Upper lobe of right lung (tissue), 1 donor: ENCODE data around the gene WFDC5. TPM values are rescaled to one million over a fixed set of nuclear protein-coding genes. Genes with fewer than 3 reads are reported as not detected.
A peak's percentile ranks its signal among the peaks of the same experiment; 100 is the strongest.

Experiments
- ATAC-seq: fragments of 200-7000 bp; cut with Tn5 transposase; one replicate; pipeline ENCODE4 v1.9.1; 2020; ENCODE audit warnings: mild to moderate bottlenecking, moderate library complexity
- DNase-seq: peaks from one replicate; pipeline ENCODE4 v3.0.0-alpha.2; 2020
- H3K27ac ChIP-seq: fragments of 200-600 bp; one replicate; pipeline ENCODE4 v1.8.0; 2022
- H3K27me3 ChIP-seq: fragments of 200-600 bp; one replicate; pipeline ENCODE4 v1.8.0; 2022; ENCODE audit warnings: mild to moderate bottlenecking
- H3K36me3 ChIP-seq: fragments of 200-600 bp; one replicate; pipeline ENCODE4 v1.8.0; 2022
- H3K4me1 ChIP-seq: fragments of 200-600 bp; one replicate; pipeline ENCODE4 v1.8.0; 2022
- H3K4me3 ChIP-seq: fragments of 200-600 bp; one replicate; pipeline ENCODE4 v1.8.0; 2022; ENCODE audit warnings: mild to moderate bottlenecking
- H3K9me3 ChIP-seq: fragments of 200-600 bp; one replicate; pipeline ENCODE4 v1.8.0; 2022
- CTCF ChIP-seq: fragments of 200-600 bp; IDR thresholded peaks from one replicate; pipeline ENCODE4 v1.8.0; 2022; ENCODE audit warnings: antibody characterized with exemption
- intact Hi-C: fragments of 100-400 bp; cut with DNase I; formaldehyde crosslinking; loops from one replicate; pipeline ENCODE4 v1.11.0; 2022
- total RNA-seq: library from RNA; stranded (reverse); fragmentation: NEBNext Ultra II Directional; extraction: Animal tissue kit (Norgen Biotek cat#: 25700); gene quantifications from one replicate; pipeline ENCODE4 v1.2.1, GENCODE V29; 2021
- donor health status: DM: no; HTN: yes; CAD: no; lungs with severe emphysema.

WFDC5 gene
- total RNA-seq, 1 donor from 2014 or later, result 1.3 TPM

GRCh38 chr20:45087097-45087790 lies 27.7 kb downstream of the WFDC5 start:
- Histone ChIP-seq H3K4me3 (no peak overlapping the region), H3K9me3 (no peaks in the 10 kb centered on the region), H3K36me3 (no peaks in the 10 kb centered on the region), H3K27me3 (no peaks in the 10 kb centered on the region), H3K27ac (no peak overlapping the region), H3K4me1 (peaks cover 6% of the 10 kb centered on the region)
- TF ChIP-seq CTCF, result no peak
- ATAC-seq (peak; percentile 91), DNase-seq (no peak)
- intact Hi-C loops, result no loop called here

GRCh38 chr20:45085867-45086266 lies 29.1 kb downstream of the WFDC5 start:
- Histone ChIP-seq H3K27ac (no peak overlapping the region), H3K36me3 (no peaks in the 10 kb centered on the region), H3K4me3 (no peak overlapping the region), H3K27me3 (no peaks in the 10 kb centered on the region), H3K9me3 (no peaks in the 10 kb centered on the region), H3K4me1 (peaks cover 6% of the 10 kb centered on the region)
- no peak for TF ChIP-seq CTCF
- DNase-seq (no peak), ATAC-seq (no peak)
- intact Hi-C loops, result no loop called here

GRCh38 chr20:45085289-45085688 lies 29.7 kb downstream of the WFDC5 start:
- Histone ChIP-seq H3K27ac (no peak overlapping the region), H3K36me3 (peaks cover 5% of the 10 kb centered on the region), H3K4me1 (peaks cover 6% of the 10 kb centered on the region), H3K9me3 (no peaks in the 10 kb centered on the region), H3K27me3 (no peaks in the 10 kb centered on the region), H3K4me3 (no peak overlapping the region)
- intact Hi-C loops, result no loop called here
- ATAC-seq, result no peak
- TF ChIP-seq CTCF, result no peak
- no peak for DNase-seq

DNA sequence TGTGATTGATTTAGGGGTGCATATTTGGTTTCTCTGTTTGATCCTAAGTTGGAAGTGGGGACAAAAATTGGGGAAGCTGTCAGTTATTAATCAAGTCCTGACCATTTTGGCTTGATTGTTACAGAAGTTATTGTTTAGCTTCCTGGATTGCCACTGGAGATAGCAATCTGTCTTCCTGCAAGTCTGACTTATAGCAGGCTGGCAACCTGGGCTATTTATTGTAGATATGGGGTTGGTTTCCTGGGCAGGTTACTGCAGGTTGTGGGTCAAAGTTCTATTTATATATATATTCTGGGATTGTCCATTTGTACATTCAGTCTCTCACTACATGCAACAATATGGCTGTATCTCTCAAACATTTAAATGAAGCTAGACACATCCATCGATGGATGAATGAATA lies 31.8 kb downstream of the WFDC5 start:
- H3K4me3 ChIP-seq, result no peak overlapping the region
- H3K27me3 ChIP-seq, result no peaks in the 10 kb centered on the region
- no peak for ATAC-seq
- H3K4me1 ChIP-seq, result peaks cover 6% of the 10 kb centered on the region
- no peaks in the 10 kb centered on the region for H3K9me3 ChIP-seq
- H3K36me3 ChIP-seq, result peaks cover 25% of the 10 kb centered on the region
- no peak for DNase-seq
- no peak overlapping the region for H3K27ac ChIP-seq
- intact Hi-C loops, result no loop called here
- no peak for TF ChIP-seq CTCF

DNA sequence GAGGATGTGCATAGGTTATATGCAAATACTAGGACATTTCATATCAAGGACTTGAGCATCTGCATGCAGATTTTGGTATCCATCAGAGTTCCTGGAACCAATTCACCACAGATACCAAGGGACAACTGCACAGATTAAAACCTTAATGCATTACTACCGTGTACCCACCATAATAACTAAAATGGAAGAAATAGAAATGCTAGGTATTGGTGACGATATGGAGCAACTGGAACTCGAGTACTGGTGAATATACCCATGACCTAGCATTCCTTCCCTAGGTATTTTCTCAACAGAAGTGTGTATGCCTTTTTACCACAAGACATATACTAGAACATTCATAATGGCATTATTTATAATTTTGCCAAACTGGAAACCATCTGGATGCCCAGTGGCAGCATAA lies 32.5 kb downstream of the WFDC5 start:
- intact Hi-C loops, result no loop called here
- no peaks in the 10 kb centered on the region for H3K4me1 ChIP-seq
- H3K9me3 ChIP-seq, result no peaks in the 10 kb centered on the region
- DNase-seq (no peak), ATAC-seq (no peak)
- no peak overlapping the region for H3K27ac ChIP-seq
- no peaks in the 10 kb centered on the region for H3K27me3 ChIP-seq
- no peak overlapping the region for H3K4me3 ChIP-seq
- no peak for TF ChIP-seq CTCF
- H3K36me3 ChIP-seq, result peaks cover 31% of the 10 kb centered on the region
